T-helper 17 cell (primary cell): ENCODE data around the gene LRG1. TPM values are rescaled to one million over a fixed set of nuclear protein-coding genes. Genes with fewer than 3 reads are reported as not detected.
"Not testable (repeated sequence)": the region's sequence is repeated elsewhere in the genome, so short reads cannot be mapped to it uniquely, and the experiment has no call there.

Experiments used
- ATAC-seq: fragments of 150-1000 bp; cut with Tn5 transposase; 2 replicates; pipeline ENCODE4 v1.10.0; 2021; ENCODE audit warnings: mild to moderate bottlenecking, moderate library complexity
- DNase-seq, 3 donors: peaks; one replicate each; pipeline versions ENCODE4 v3.0.0 to v3.0.0-alpha.2; 2020 to 2021
- H3K9me3 ChIP-seq: one replicate; pipeline ENCODE4 v1.7.0; 2013; ENCODE audit warnings: low read length, mild to moderate bottlenecking; ENCODE audit not compliant: control insufficient read depth, poor library complexity, severe bottlenecking
- H3K27ac Mint-ChIP-seq: one replicate; pipeline ENCODE4 v1.8.0; 2022; ENCODE audit warnings: mild to moderate bottlenecking, moderate library complexity, mixed read lengths
- H3K27me3 Mint-ChIP-seq: one replicate; pipeline ENCODE4 v1.8.0; 2022; ENCODE audit warnings: mixed read lengths
- H3K36me3 Mint-ChIP-seq: one replicate; pipeline ENCODE4 v1.8.0; 2022; ENCODE audit warnings: low read depth, mixed read lengths
- H3K4me1 Mint-ChIP-seq: one replicate; pipeline ENCODE4 v1.8.0; 2022; ENCODE audit warnings: mild to moderate bottlenecking, mixed read lengths
- H3K4me3 Mint-ChIP-seq: one replicate; pipeline ENCODE4 v1.8.0; 2022; ENCODE audit warnings: mild to moderate bottlenecking, moderate library complexity, mixed read lengths
- total RNA-seq, 4 donors: library from RNA in 2 of 4; stranded (reverse) in 2 of 4; gene quantifications; one replicate each; pipeline ENCODE4 v1.2.3 and lab custom pipeline; 2022 to 2026

LRG1 gene
- total RNA-seq, 2 donors from 2014 or later: 0.17 to 0.31 TPM

DNA sequence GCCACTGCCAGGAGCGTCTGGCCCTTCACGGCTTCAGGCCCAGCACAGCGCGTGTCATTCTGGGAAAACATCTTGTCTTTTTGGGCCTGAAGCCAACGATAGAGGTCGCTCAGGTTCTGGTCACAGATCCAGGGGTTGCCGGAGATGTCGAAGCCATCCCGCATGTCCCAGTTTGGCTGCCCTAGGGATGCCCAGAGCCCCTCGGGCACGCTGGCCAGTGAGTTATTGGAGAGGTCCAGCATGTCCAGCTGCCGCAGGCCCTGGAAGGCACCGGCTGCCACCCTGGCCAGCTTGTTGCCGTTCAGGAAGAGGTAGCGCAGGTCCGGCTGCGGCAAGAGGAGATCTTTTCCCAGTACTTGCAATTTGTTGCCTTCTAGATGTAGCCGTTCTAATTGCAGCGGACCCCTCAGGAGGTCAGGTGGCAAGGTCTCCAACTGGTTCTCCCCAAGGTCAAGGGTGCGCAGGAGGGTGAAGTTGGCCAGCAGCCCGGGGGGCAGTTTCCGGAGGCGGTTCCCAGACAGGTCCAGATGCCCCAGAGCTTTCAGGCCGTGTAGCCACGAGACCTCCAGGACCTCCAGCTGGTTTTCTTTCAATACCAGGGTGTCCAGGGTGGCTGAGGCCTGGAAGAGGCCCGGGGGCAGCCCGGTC lies 1.8 kb downstream of the LRG1 start:
- H3K4me3 Mint-ChIP-seq: no peak overlapping the region
- H3K27me3 Mint-ChIP-seq: peaks cover 29% of the 10 kb centered on the region
- DNase-seq (no peak), ATAC-seq (no peak)
- H3K27ac Mint-ChIP-seq: no peak overlapping the region
- H3K36me3 Mint-ChIP-seq: peaks cover 2% of the 10 kb centered on the region
- no peaks in the 10 kb centered on the region for H3K9me3 ChIP-seq
- no peaks in the 10 kb centered on the region for H3K4me1 Mint-ChIP-seq

DNA sequence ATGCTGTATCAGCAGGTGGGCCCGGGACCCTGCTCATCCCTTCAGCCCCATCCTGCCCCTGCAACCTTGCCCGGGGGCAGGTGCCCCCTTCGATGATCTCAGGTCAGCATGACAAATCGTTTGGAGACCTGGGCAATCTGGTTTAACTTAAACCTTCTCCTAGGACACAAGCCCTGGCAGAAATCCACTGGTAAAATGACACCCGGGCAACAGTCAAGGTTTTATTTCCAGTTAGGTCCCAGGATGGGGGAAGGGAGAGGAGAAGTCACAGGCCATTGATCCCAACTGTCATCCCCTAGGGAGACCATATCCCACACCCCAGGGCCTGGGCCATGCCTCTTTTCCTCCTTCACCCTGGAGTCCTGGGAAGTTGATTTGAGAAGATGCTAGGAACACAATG lies 3.0 kb downstream of the LRG1 start:
- H3K4me3 Mint-ChIP-seq: no peak overlapping the region
- DNase-seq (no peak), ATAC-seq (no peak)
- H3K9me3 ChIP-seq: no peaks in the 10 kb centered on the region
- peaks cover 29% of the 10 kb centered on the region for H3K27me3 Mint-ChIP-seq
- no peak overlapping the region for H3K27ac Mint-ChIP-seq
- H3K36me3 Mint-ChIP-seq: peaks cover 2% of the 10 kb centered on the region
- no peaks in the 10 kb centered on the region for H3K4me1 Mint-ChIP-seq

DNA sequence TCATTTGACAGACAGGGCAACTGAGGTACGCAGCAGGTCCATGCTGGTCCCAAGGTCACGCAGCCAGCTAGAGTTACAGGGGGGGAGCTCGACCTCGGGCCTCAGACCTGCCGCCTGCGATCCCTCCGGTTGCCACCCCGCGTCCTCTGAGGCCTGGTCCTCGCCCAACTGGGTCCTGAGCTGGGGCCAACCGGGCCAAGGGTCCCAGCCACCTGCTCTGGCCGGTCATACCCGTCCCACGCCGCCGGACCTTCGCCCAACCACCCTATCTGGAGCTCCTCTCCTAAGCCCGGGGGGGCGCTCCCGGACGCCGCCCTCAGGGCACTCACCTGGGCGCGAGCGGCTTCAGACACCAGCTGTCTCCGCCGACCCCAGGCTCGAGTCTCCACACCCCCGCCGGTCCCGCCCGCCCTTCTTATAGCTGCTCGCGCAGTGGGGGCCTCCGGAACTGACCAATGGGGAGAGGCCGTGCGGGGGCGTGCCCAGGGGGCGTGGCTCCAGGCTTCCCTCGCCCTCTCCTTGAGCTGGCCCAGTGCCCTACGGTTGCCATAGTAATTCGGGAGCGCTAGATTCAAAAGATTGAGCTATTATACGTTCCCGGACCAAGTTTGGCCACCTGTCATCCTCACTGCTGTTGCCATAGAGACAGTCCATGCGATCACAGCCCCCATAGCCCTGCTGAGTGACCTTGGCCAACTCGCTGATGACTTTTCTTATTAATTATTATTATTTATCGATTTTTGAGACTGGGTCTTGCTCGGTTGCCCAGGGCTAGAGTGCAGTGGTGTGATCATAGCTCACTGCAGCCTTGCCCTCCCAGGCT lies 4.8 kb downstream of the LRG1 start, which contains the start of gene PLIN5:
TSS of gene PLIN5 (minus strand) at position 389 of the 823 bp plus-strand sequence. CDS start 1,150 bp downstream, outside the sequence.
- Mint-ChIP-seq H3K4me1 (no peaks in the 10 kb centered on the region), H3K27me3 (peaks cover 28% of the 10 kb centered on the region), H3K4me3 (peak within 1 kb of the TSS; percentile 12), H3K27ac (no peak within 1 kb of the TSS), H3K36me3 (peaks cover 2% of the 10 kb centered on the region)
- no peaks in the 10 kb centered on the region for H3K9me3 ChIP-seq
- DNase-seq (no peak), ATAC-seq (peak; percentile 36)

DNA sequence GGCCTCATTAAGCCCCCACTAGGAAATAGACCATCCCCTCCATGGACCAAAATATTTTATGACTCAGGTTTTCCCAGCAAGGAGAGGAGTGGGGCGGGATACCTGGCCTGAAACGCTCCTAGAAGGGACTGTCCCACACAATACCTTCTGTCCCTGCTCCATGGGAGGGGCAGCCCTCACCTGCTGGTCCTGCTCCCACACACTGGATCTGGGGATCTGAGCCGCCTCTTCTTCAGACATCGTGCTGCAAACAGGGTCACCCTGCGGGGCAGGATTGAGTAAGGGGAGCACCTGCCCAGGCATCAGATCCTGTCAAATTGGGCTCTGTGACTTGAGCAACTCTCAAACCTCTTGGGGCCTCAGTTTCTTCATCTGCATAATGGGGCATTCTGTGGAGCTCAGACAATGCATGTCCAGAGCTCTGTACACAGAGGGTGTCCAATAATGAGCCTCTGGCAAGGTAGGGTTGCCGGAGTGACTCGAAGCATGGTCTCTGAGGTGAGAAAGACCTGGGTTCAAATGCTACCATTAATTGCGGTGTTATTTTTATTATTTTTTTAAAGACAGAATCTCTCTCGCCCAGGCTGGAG lies 5.9 kb downstream of the LRG1 start:
- H3K4me1 Mint-ChIP-seq: no peaks in the 10 kb centered on the region
- H3K27me3 Mint-ChIP-seq: peaks cover 16% of the 10 kb centered on the region
- H3K27ac Mint-ChIP-seq: no peak overlapping the region
- ATAC-seq: no peak
- DNase-seq: no peak
- no peaks in the 10 kb centered on the region for H3K9me3 ChIP-seq
- no peaks in the 10 kb centered on the region for H3K36me3 Mint-ChIP-seq
- H3K4me3 Mint-ChIP-seq: no peak overlapping the region

DNA sequence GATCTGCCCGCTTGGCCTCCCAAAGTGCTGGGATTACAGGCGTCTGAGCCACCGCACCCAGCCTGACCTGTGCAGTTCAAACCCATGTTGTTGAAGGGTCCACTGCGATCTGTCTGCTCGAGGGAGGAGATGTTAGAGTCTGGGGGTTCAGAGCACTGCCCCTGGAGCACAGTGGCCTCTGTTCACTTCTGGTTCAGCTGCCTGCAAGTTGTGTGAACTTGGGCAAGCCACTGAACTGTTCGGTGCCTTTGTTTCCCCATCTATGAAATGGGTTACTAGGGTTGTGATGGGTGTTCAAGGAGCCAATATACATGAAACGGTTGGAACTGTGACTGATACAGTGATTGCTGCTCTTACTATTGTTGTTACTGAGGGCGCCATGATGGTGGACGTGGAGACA lies 6.5 kb downstream of the LRG1 start:
- no peaks in the 10 kb centered on the region for H3K4me1 Mint-ChIP-seq
- DNase-seq (no peak), ATAC-seq (no peak)
- H3K36me3 Mint-ChIP-seq: no peaks in the 10 kb centered on the region
- H3K27ac Mint-ChIP-seq: peak overlapping the region; percentile 39
- no peak overlapping the region for H3K4me3 Mint-ChIP-seq
- H3K27me3 Mint-ChIP-seq: peaks cover 15% of the 10 kb centered on the region
- no peaks in the 10 kb centered on the region for H3K9me3 ChIP-seq

DNA sequence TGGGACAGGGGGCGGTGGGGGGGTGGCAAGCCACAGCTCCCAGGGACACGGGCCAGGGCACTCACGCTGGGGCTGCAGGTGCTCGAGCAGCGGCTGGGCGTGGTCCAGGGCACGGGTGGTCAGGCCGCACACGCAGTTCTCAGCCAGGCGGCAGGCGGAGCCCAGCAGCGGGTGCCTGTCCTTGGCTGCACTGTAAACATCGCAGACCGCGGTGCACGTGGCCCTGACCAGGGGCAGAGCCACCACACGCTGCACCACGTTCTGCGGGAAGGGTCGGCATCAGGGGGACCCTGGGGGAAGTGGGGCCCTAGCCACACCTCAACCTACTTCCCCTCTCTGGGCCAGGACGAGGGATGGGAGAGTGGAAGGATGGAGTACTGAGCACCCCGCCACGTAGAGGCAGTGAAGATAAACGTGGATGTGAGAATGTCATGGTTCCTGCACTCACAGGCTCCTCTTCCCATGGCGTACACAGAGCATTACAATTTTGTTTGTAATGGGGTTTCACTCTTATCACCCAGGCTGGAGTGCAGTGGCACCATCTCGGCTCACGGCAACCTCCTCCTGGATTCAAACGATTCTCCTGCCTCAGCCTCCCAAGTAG lies 8.2 kb downstream of the LRG1 start:
- peaks cover 15% of the 10 kb centered on the region for H3K27me3 Mint-ChIP-seq
- H3K27ac Mint-ChIP-seq: no peak overlapping the region
- no peaks in the 10 kb centered on the region for H3K9me3 ChIP-seq
- H3K4me1 Mint-ChIP-seq: no peaks in the 10 kb centered on the region
- H3K36me3 Mint-ChIP-seq: no peaks in the 10 kb centered on the region
- DNase-seq (no peak), ATAC-seq (no peak)
- no peak overlapping the region for H3K4me3 Mint-ChIP-seq

DNA sequence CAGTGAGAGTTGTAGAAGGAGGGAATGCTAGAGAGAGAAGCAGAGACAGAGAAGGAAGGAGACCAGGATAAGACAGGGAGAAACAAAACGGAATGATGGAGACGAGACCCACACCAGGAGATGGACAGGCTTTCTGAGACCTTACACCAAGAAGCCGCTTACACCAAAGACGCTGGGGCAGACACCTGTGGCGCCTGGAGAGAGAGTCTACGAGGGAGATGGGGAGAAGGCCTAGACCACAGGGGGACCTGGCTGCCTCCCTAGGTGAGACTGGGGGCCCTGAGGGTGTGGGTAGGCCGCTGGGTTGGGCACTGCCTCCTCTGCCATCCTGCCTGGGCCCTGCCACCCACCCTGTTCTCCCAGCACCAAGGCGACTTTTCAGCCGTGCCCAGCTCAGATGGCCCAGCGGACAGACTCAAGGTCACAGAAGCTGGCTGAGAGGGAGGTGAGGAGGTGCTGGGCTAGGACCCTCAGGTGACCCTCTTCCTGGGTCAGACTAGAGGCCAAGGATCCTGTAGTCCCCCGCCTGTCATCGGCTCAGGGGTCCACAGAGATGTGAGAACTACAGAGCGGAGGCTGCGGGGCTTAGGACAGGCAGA lies 9.8 kb downstream of the LRG1 start:
- Mint-ChIP-seq H3K36me3 (no peaks in the 10 kb centered on the region), H3K27me3 (peaks cover 9% of the 10 kb centered on the region), H3K27ac (no peak overlapping the region), H3K4me1 (no peaks in the 10 kb centered on the region), H3K4me3 (no peak overlapping the region)
- ATAC-seq (no peak), DNase-seq (no peak)
- no peaks in the 10 kb centered on the region for H3K9me3 ChIP-seq

DNA sequence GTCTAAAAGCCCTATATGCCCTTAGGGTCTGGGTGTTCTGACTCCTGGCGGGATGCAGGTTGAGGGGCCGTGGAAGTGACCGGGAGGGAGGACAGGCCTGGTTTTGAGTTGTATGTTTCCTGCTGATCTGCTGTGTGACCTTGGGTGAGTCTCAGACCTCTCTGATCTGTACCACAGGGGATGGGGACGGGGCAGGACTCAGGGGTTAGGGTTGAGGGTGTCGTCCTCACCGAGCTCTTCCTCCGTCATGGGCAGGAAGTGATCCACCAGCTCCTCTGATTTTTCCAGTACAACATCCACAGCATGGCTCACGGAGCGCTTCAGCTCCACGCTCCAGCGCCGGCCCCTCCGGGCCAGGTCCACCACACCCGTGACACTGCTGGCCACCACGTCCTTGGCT lies 11.0 kb downstream of the LRG1 start:
- Mint-ChIP-seq H3K4me3 (no peak overlapping the region), H3K27me3 (peaks cover 5% of the 10 kb centered on the region), H3K36me3 (no peaks in the 10 kb centered on the region), H3K27ac (no peak overlapping the region), H3K4me1 (no peaks in the 10 kb centered on the region)
- DNase-seq: no peak
- H3K9me3 ChIP-seq: no peaks in the 10 kb centered on the region
- ATAC-seq: no peak

DNA sequence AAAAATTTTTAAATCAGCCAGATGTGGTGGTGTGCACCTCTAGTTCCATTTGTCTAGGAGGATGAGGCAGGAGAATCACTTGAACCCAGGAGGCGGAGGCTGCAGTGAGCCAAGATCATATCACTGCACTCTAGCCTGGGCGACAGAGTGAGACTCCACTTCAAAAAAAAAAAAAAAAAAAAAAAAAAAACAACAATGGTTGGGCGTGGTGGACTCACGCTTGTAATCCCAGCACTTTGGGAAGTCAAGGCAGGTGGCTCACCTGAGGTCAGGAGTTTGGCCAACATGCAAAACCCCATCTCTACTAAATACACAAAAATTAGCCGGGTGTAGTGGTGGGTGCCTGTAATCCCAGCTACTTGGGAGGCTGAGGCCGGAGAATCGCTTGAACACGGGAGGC lies 12.5 kb downstream of the LRG1 start:
- not testable (repeated sequence) for DNase-seq, H3K9me3 ChIP-seq, H3K27me3 Mint-ChIP-seq, H3K4me3 Mint-ChIP-seq, H3K27ac Mint-ChIP-seq, H3K36me3 Mint-ChIP-seq, ATAC-seq, H3K4me1 Mint-ChIP-seq

DNA sequence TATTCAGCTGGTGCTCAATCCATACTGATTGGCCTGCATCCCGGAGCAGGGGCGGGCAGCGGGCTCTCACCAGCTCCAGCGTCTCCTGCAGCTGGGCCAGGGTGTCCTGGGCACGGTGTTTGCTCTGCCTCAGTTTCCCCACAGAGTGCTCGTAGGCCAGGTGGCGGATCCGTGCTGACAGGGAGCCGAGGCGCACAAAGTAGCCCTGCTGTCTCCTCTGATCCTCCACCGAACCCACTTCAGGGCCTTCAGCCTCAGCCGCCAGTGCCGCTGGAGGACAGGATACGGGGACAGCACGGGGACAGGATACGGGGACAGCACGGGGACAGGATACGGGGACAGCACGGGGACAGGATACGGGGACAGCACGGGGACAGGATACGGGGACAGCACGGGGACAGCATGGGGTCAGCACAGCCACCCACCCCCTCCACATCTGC lies 14.3 kb downstream of the LRG1 start:
- H3K27me3 Mint-ChIP-seq: peaks cover 8% of the 10 kb centered on the region
- ATAC-seq (no peak), DNase-seq (no peak)
- no peak overlapping the region for H3K27ac Mint-ChIP-seq
- no peak overlapping the region for H3K4me3 Mint-ChIP-seq
- no peaks in the 10 kb centered on the region for H3K9me3 ChIP-seq
- H3K4me1 Mint-ChIP-seq: no peaks in the 10 kb centered on the region
- H3K36me3 Mint-ChIP-seq: no peaks in the 10 kb centered on the region

DNA sequence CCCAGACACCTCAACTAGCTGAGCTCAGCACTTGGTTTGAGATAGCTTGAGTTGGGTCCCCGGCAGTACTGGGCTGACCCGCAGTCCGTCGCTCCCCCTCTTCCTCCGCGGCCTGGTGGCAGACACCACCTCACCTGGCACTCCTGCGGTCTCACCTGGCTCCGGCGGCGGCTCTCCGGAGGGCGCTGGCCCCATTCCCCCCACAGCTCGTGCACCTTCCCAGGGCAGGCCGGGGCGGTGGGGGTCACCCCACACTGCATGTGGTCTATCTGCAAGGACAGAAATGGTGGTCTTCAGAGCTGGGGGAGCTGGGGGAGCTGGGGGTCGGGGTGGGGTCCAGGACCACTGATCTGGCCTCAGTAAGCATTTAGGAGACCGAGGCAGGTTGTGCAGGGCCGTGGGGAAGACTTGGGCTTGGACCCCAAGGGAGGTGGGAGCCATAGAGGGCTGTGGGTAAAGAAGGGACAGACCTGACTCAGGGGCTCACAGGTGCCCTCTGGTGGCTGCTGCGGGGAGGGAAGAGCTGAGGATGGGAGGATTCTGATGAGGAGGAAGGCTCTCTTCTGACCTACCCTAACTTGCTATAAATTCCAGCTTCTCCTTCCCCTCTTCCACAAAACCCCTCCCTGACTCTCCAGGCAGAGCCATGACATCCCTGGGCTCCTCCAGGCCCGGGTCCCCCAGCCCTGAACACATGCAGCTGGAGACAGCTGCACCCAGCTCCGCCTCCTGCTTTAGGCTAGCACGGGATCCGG lies 14.9 kb downstream of the LRG1 start:
- ATAC-seq (peak; percentile 71), DNase-seq (peak; percentile 40 to 64 (median 44))
- Mint-ChIP-seq H3K4me3 (no peak overlapping the region), H3K27me3 (peaks cover 8% of the 10 kb centered on the region), H3K27ac (no peak overlapping the region), H3K4me1 (no peaks in the 10 kb centered on the region), H3K36me3 (no peaks in the 10 kb centered on the region)
- H3K9me3 ChIP-seq: no peaks in the 10 kb centered on the region

DNA sequence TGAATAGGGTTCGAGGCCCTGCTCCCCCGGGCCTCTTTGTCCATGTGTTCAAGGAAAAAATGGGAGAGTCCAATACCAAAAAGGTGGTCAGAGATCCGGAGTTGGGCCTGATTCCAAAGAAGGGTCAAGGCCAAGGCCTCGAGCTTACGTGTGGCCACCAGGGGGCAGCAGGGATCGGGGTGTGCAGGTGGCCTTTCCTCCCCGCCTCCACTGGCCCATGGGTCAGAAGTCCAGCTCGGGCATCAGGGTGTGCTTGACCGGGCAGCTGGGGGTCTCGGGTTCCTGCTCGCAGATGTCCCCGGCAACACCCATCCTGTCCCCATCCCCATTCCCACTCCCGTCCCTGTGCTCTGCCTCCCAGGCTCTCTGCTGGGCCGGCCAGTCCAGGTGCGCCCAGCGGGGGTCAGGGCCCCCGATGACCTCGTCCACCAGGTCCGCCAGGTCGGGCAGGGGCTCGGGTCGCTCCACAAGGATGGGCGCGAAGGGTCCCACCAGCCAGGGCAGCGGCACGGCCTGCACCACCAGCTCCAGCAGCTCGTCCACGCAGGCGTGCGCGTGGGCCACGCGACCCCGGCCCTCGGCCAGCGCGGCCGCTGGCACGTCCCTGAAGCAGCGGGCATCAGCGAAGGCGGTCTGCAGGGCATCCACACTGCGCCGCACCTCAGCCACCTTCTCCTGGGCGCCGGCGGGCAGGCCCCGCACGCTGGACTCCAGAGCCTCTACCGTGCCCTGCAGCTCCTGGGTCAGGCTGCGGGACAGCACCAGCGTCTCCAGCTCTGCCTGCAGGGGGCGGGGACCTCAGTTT lies 16.3 kb downstream of the LRG1 start:
- ATAC-seq: no peak
- no peak overlapping the region for H3K27ac Mint-ChIP-seq
- no peak overlapping the region for H3K4me3 Mint-ChIP-seq
- DNase-seq: no peak
- H3K36me3 Mint-ChIP-seq: no peaks in the 10 kb centered on the region
- no peaks in the 10 kb centered on the region for H3K9me3 ChIP-seq
- no peaks in the 10 kb centered on the region for H3K4me1 Mint-ChIP-seq
- peaks cover 8% of the 10 kb centered on the region for H3K27me3 Mint-ChIP-seq
